Ovary (tissue), 3 donors: ENCODE measurements around the gene PODXL2.

Experiments
- CTCF ChIP-seq, 3 donors: fragments of 450-650 bp in 2 of 3; fragments of 200-600 bp in 1 of 3; IDR thresholded peaks; one replicate each; pipeline versions ENCODE4 v1.5.1 to v1.8.0; 2016 to 2022; ENCODE audit warnings: antibody characterized with exemption in 3 of 3, mild to moderate bottlenecking in 1 of 3
- EP300 ChIP-seq: sonication (generic); formaldehyde crosslinking; IDR thresholded peaks from one replicate; pipeline ENCODE4 v1.6.1; 2017; ENCODE audit warnings: antibody characterized with exemption
- POLR2A ChIP-seq: fragments of 450-650 bp; IDR thresholded peaks from one replicate; pipeline ENCODE4 v1.6.1; 2017; ENCODE audit warnings: antibody characterized with exemption, mild to moderate bottlenecking, moderate library complexity
- donor health status: DM: no; HTN: no; CAD: no.

- no peak for TF ChIP-seq CTCF (IDR thresholded peaks at IDR 0.05)
- TF ChIP-seq POLR2A: no peak
- TF ChIP-seq EP300: no peak
Measured at GRCh38 chr3:127718916-127719290, 89.9 kb downstream of the PODXL2 start.
